Mononuclear cell (primary cell): ENCODE measurements around the gene PER3. TPM values are rescaled to one million over a fixed set of nuclear protein-coding genes. Genes with fewer than 3 reads are reported as not detected.

ENCODE experiments used
- H3K27me3 ChIP-seq: 2 replicates; pipeline ENCODE4 v1.6.0; 2011; ENCODE audit warnings: low read length, control low read depth; ENCODE audit not compliant: insufficient read depth
- H3K4me1 ChIP-seq: 2 replicates; pipeline ENCODE4 v1.5.1; 2011; ENCODE audit warnings: mild to moderate bottlenecking, low read length, control low read depth; ENCODE audit not compliant: insufficient read depth
- H3K4me3 ChIP-seq: 2 replicates; pipeline ENCODE4 v1.5.1; 2011; ENCODE audit warnings: mild to moderate bottlenecking, low read length, moderate library complexity
- H3K9me3 ChIP-seq: 2 replicates; pipeline ENCODE4 v1.5.1; 2011; ENCODE audit warnings: low read depth, mild to moderate bottlenecking, control low read depth, low read length
- total RNA-seq: library from RNA; depleted of rRNA; stranded (reverse); fragments of >200 nt; gene quantifications from one replicate; pipeline ENCODE4 v1.2.3, GENCODE V29; 2012

The PER3 gene
- total RNA-seq: 7.3 TPM

DNA sequence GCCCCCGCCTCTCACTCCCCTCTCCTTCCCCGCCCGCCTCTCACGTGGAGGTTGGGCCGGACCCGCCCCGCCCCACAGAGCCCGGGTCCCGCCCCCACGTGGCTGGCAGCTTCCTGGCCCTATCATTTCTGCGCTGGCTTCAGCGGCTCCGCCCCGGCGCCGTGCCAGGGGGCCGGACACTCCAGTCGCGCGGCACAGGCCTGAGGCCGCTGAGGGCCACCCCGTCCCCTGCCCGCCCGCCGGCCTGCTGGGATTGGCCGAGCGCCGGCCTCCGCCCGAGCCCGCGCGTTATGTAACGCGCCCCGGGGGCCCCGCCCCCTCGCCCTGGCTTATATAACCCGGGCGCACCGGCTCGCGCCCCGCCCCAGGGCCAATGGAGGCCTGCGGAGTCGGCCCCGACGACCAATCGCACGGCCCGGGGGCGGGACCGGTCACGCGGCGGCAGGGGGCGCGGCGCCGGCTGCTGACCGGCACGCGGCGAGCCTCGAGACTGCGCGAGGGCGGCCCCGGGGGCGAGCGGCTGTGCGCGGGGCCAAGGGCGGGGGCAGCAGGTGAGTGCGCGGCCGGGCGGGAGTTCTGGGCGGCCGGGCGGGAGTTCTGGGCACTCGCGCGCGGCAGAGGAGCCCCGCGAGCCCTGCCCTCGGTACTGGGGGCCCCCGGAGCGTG lies at the start of gene PER3:
Gene PER3, plus strand, starts transcription at position 466 of the 666 bp plus-strand sequence. CDS start 587 bp downstream, outside the sequence.
- Histone ChIP-seq H3K9me3 (no peaks in the 10 kb centered on the region), H3K4me3 (peak within 1 kb of the TSS; percentile 39), H3K4me1 (peaks cover 43% of the 10 kb centered on the region), H3K27me3 (no peaks in the 10 kb centered on the region)

DNA sequence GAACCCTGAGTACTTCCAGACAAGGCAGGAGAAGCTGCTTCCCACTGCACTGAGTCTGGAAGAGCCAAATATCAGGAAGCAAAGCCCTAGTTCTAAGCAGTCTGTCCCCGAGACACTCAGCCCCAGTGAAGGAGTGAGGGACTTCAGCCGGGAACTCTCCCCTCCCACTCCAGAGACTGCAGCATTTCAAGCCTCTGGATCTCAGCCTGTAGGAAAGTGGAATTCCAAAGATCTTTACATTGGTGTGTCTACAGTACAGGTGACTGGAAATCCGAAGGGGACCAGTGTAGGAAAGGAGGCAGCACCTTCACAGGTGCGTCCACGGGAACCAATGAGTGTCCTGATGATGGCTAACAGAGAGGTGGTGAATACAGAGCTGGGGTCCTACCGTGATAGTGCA lies 46.0 kb upstream of the PER3 start:
- Histone ChIP-seq H3K9me3 (no peaks in the 10 kb centered on the region), H3K4me3 (no peak overlapping the region), H3K4me1 (no peaks in the 10 kb centered on the region), H3K27me3 (no peaks in the 10 kb centered on the region)

DNA sequence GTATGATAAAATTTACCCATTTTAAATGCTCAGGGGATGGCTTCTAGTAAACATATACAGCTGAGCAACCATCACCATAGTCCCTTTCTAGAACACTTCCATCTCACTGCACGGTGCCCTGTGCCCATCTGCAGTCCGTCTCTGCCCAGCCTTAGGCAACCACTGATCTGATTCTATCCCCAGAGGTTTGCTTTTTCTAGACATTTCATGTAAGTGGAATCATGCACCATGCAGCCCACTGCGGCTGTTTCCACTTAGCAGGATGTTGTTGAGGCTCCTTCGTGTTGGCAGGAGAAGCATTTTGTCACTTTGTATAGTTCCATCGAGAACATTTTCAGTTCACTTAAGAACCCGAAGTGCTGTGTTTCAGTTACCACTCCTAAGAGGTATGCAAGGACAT lies 40.7 kb upstream of the PER3 start:
- Histone ChIP-seq H3K27me3 (no peaks in the 10 kb centered on the region), H3K4me3 (no peak overlapping the region), H3K4me1 (no peaks in the 10 kb centered on the region), H3K9me3 (no peaks in the 10 kb centered on the region)

DNA sequence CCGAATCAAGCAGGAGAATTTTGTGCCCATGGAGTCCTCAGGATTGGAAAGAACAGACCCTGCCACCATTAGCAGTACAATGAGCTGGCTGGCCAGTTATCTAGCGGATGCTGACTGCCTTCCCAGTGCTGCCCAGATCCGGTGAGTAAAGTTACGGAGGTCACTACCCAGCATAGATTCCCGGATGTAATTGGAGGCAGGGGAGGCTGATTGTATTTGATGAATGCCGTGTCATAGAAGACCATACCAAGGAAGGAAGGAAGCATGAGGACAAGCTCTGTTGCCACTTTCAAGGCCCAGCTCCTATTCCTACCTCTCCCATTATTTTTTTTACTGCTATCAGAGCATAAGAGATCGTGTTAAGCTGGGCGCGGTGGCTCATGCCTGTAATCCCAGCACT lies 39.2 kb upstream of the PER3 start:
- Histone ChIP-seq H3K4me3 (no peak overlapping the region), H3K27me3 (no peaks in the 10 kb centered on the region), H3K4me1 (no peaks in the 10 kb centered on the region), H3K9me3 (no peaks in the 10 kb centered on the region)

DNA sequence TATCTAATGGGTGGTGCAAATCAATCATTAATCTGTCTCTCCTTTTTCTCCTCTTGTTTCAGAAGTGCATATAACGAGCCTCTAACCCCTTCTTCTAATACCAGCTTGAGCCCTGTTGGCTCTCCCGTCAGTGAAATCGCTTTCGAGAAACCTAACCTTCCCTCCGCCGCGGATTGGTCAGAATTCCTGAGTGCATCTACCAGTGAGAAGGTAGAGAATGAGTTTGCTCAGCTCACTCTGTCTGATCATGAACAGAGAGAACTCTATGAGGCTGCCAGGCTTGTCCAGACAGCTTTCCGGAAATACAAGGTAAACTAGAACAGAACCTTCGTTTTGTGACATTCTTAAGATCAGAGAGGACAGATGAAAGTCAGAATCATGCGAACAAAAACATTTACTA lies 38.3 kb upstream of the PER3 start:
- Histone ChIP-seq H3K4me3 (no peak overlapping the region), H3K4me1 (no peaks in the 10 kb centered on the region), H3K27me3 (no peaks in the 10 kb centered on the region), H3K9me3 (no peaks in the 10 kb centered on the region)

DNA sequence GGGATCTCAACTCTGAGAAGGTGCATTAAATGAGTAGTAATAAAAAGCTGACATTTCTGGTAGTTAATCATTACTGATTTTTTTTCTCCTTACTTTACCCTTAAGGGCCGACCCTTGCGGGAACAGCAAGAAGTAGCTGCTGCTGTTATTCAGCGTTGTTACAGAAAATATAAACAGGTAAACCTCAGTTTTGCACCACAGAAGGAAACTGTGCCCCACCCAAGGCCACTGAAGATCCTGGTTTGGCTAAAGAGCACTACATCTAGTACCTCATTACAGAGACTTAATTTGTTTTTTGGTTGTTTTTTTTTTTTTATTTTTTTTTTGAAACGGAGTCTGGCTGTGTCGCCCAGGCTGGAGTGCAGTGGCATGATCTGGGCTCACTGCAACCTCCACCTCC lies 36.5 kb upstream of the PER3 start:
- Histone ChIP-seq H3K9me3 (no peaks in the 10 kb centered on the region), H3K27me3 (no peaks in the 10 kb centered on the region), H3K4me3 (no peak overlapping the region), H3K4me1 (peaks cover 3% of the 10 kb centered on the region)

DNA sequence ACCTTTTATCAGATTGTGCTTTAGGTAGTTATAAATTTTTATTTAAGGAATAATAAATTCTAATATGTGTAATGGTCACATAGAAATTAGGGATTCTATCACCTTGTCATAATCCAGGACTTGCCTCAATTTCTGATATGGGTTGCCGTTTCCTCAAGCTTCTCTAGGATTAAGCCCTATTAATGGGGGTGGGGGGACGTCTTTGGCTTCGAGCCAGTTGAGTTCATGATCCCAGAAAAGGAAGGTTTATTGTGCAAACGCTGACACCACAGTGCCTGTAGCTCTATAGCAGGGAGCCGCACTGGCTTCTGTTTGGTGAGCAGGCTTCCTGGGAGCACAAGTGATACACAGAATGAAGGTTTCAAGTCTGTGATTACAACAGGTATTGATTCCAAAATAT lies 35.0 kb upstream of the PER3 start:
- Histone ChIP-seq H3K9me3 (no peaks in the 10 kb centered on the region), H3K27me3 (no peaks in the 10 kb centered on the region), H3K4me1 (peaks cover 15% of the 10 kb centered on the region), H3K4me3 (no peak overlapping the region)

DNA sequence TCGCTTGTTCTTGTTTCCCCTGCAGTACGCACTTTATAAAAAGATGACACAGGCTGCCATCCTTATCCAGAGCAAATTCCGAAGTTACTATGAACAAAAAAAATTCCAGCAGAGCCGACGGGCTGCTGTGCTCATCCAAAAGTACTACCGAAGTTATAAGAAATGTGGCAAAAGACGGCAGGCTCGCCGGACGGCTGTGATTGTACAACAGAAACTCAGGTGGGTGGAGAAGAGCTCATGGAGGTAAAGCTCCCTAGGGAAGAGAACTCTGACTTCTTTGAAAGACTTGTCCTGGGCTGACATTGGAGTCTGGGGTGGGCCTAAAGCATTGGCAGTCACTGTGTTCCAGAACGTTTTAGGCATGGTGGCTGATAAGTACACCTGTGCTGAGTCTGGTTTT lies 32.9 kb upstream of the PER3 start:
- no peaks in the 10 kb centered on the region for H3K27me3 ChIP-seq
- no peaks in the 10 kb centered on the region for H3K9me3 ChIP-seq
- H3K4me1 ChIP-seq: peaks cover 16% of the 10 kb centered on the region
- no peak overlapping the region for H3K4me3 ChIP-seq

DNA sequence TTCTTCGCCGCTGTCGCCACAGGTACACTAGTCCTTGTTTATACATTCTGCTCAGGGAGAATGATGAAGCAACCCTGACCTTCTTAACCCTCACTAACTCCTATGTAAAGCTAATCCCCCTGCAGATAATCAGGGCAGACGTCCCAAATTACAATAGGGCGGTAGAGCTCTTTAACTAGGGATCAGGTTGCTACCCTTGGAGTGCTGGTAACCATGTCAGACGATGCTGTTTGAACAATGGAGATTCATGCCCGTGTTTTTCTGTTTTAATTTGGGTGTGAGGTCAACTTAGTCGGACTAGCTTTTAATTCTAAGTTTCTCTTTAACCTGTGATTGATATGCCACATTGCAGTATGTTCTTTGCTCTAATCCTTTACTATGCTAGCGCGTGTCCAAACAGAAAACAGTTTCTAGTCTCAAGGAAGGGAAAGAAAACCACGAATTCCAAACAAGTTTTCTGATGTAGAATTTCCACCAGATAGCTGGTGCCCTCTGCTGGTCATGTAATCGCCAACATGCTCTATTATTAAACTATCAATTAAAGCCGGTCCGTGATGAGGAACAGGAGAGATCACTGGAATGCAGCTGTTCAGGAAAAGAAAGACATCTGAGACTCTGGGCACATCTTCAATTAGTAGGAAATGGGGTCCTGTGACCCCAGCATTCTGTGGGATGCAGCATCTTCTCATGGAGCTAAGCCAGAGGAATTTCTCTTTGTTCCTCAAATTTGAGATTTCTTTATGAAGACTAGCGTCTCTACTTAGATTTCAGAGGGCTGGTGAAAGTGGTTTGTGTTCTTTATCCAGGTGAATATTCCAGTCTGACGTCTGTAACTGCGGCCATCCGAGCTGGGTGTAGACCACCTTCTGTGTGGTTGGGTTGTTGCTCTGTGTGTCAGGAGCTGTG lies 31.3 kb upstream of the PER3 start:
- Histone ChIP-seq H3K9me3 (no peaks in the 10 kb centered on the region), H3K4me3 (no peak overlapping the region), H3K27me3 (no peaks in the 10 kb centered on the region), H3K4me1 (peaks cover 16% of the 10 kb centered on the region)

DNA sequence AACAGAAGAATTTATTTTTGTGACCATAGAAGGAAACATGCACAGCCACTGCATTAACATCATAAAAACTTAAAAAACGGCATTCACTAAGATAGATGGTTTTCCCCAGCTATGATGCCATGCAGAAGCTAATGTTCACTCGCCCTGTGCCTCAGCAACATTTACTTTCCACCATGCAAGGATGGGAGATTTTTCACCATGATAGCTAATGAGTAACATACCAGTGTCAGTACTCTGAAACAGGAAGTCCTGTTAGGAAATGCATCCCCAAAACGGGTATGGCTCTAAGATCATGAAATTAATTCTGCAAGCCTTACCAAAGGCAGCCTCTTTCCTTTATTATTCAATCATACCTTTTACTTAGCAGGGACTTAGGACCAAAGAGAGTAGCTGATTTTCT lies 30.4 kb upstream of the PER3 start:
- Histone ChIP-seq H3K27me3 (no peaks in the 10 kb centered on the region), H3K4me3 (no peak overlapping the region), H3K4me1 (peaks cover 16% of the 10 kb centered on the region), H3K9me3 (no peaks in the 10 kb centered on the region)

DNA sequence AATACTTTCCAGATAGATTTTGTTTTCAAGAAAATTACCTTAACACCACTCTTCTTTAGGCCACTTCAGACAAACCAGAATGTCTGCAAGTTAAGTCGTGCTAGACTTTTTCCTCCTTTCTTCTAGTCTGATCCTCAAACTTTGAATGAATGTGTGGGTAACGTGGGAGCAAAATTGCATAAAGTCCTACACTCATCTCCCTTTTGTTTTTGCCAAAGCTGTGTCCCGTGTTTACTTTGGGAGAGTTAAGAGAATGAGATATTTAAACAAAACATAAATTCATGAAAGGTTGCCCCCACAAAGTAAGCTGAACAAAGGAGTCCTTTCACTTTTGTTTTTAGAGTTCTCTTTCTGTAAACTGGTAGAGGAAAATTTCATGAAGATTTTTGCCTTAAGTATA lies 29.9 kb upstream of the PER3 start:
- no peak overlapping the region for H3K4me3 ChIP-seq
- no peaks in the 10 kb centered on the region for H3K9me3 ChIP-seq
- H3K4me1 ChIP-seq: peaks cover 16% of the 10 kb centered on the region
- no peaks in the 10 kb centered on the region for H3K27me3 ChIP-seq

DNA sequence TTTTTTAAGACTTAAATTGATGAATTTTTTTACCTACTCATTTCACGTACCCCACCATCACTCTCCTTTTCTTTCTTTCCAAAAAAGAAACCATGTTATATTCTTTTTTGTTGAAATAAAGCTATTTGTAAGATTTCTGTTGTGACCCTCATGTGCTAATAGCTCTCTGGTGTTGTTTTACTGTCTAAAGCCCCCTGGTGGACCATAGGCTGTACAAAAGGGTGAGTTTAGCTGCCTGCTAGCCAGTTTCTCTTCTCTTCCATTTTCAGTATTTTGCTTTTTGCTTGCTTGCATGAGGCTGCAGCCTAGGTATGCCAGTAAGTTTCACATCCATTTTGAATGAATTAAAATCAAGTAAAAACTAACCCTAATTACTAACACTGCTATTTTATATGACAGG lies 28.6 kb upstream of the PER3 start:
- H3K4me1 ChIP-seq: peaks cover 16% of the 10 kb centered on the region
- H3K4me3 ChIP-seq: no peak overlapping the region
- H3K27me3 ChIP-seq: no peaks in the 10 kb centered on the region
- H3K9me3 ChIP-seq: no peaks in the 10 kb centered on the region

DNA sequence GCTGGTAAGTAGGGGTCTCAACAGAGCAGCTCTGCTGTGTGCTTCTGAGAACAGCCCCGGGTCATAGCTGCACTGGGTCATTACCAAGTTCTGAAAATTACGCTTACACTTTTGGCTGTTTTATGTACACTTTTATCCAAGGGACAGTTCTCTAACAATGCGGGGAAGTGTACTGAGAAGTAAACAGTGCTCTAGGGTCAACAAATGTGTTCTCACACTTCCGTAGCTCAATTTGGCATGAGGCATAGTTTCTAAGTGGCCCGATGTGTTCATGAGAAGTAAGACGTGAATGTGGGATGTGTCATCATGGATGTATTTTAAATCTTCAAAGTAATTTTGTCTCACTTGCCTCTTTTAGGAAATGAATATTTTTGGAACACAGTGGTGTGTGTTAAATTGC lies 23.8 kb upstream of the PER3 start:
- no peak overlapping the region for H3K4me3 ChIP-seq
- H3K9me3 ChIP-seq: no peaks in the 10 kb centered on the region
- no peaks in the 10 kb centered on the region for H3K27me3 ChIP-seq
- no peaks in the 10 kb centered on the region for H3K4me1 ChIP-seq

DNA sequence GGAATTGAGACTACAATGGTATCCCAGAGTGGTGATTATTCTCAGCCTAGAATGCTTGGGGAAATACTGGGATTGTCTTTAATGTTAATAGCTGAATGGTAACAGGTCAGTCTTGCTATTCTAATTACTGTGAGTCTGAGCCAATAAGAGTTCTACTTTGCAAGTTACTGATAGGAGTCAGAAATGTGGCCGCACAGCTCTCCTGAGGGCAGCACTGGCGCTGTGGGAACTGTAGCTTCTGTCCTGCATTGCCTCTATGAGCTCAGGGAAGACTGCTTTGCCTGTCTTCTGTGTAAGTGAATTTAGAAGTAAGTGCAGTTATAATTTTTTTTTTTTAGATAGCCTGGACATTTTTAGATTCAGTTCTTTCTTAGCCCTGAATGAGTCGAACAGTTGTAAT lies 23.0 kb upstream of the PER3 start:
- no peak overlapping the region for H3K4me3 ChIP-seq
- H3K4me1 ChIP-seq: no peaks in the 10 kb centered on the region
- no peaks in the 10 kb centered on the region for H3K27me3 ChIP-seq
- no peaks in the 10 kb centered on the region for H3K9me3 ChIP-seq

DNA sequence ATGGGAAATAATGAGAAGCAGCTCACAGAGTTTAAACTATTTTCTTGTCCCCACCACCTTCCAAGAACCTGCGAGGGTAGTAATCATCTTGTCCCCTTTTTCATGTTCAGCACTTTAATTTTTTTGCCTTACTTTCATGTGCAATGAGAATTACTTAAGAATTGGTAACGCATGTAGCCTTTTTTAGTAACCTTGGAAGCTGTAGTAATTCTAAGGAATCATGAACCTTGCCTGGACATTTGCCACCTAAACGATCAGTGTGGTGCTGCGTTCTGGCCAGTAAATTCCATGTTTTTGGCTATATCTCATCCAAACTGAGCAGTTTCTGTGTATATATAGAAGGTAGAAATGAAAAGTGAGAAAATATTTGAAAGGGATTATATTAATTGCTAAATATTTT lies 16.9 kb upstream of the PER3 start:
- H3K4me3 ChIP-seq: no peak overlapping the region

DNA sequence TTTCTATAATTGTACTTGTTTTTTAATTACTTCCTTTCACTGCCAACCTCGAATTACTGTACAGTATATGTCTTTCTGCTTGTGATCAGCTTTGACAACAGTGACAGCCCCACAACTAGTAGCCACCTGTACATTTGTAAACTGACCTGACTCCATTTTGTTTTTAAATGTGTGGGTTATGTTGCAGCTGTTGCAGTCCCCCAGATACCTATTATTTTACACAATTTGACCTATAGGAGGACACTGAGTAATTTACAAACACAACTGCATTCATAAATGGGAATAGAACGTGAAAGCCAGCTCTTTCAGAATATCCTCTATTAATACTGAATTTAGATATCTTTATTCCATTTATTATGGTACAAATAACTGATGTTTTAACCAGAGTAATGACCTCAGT lies 15.5 kb upstream of the PER3 start:
- Histone ChIP-seq H3K9me3 (no peaks in the 10 kb centered on the region), H3K4me1 (peaks cover 25% of the 10 kb centered on the region), H3K27me3 (no peaks in the 10 kb centered on the region), H3K4me3 (no peak overlapping the region)

More for the DNA sequence above, 16.9 kb upstream of the PER3 start:
- Histone ChIP-seq H3K4me1 (peaks cover 17% of the 10 kb centered on the region), H3K27me3 (no peaks in the 10 kb centered on the region), H3K9me3 (no peaks in the 10 kb centered on the region)
